Smooth muscle cell (in vitro differentiated cells): ENCODE measurements around the gene SMCR8. TPM values are rescaled to one million over a fixed set of nuclear protein-coding genes. Genes with fewer than 3 reads are reported as not detected.
"Not testable (repeated sequence)": the region's sequence is repeated elsewhere in the genome, so short reads cannot be mapped to it uniquely, and the experiment has no call there.

ENCODE experiments used
- DNase-seq: peaks from one replicate; lab custom pipeline; 2025; ENCODE audit not compliant: unreplicated experiment; lab: John Stamatoyannopoulos, UW
- H2AFZ ChIP-seq: fragments of 200-600 bp; sonication (generic); 2 replicates; pipeline ENCODE4 v1.6.0; 2016; ENCODE audit warnings: antibody characterized with exemption, low read depth, mild to moderate bottlenecking
- H3F3A ChIP-seq: fragments of 200-600 bp; sonication (generic); 2 replicates; pipeline ENCODE4 v1.6.0; 2017; ENCODE audit warnings: antibody characterized with exemption, low read depth
- H3K27ac ChIP-seq: fragments of 200-600 bp; sonication (generic); 2 replicates; pipeline ENCODE4 v1.5.1; 2016; ENCODE audit warnings: low read depth, mild to moderate bottlenecking
- H3K27me3 ChIP-seq: fragments of 200-600 bp; sonication (generic); 2 replicates; pipeline ENCODE4 v1.6.1; 2016; ENCODE audit warnings: low read depth, mild to moderate bottlenecking
- H3K36me3 ChIP-seq: fragments of 200-600 bp; sonication (generic); 2 replicates; pipeline ENCODE4 v1.5.1; 2016; ENCODE audit warnings: low read depth
- H3K4me1 ChIP-seq: fragments of 200-600 bp; sonication (generic); 2 replicates; pipeline ENCODE4 v1.5.1; 2016; ENCODE audit warnings: low read depth
- H3K4me2 ChIP-seq: fragments of 200-600 bp; sonication (generic); 2 replicates; pipeline ENCODE4 v1.6.0; 2016; ENCODE audit warnings: mild to moderate bottlenecking
- H3K4me3 ChIP-seq: fragments of 200-600 bp; sonication (generic); 2 replicates; pipeline ENCODE4 v1.5.1; 2016; ENCODE audit warnings: mild to moderate bottlenecking
- H3K79me2 ChIP-seq: fragments of 200-600 bp; sonication (generic); 2 replicates; pipeline ENCODE4 v1.6.0; 2016; ENCODE audit warnings: low read depth, mild to moderate bottlenecking
- H3K9ac ChIP-seq: fragments of 200-600 bp; sonication (generic); 2 replicates; pipeline ENCODE4 v1.6.0; 2016; ENCODE audit warnings: low read depth
- H3K9me3 ChIP-seq: fragments of 200-600 bp; sonication (generic); replicated peaks from 2 replicates; pipeline ENCODE4 v1.5.1; 2016; ENCODE audit warnings: low read depth
- H4K20me1 ChIP-seq: fragments of 200-600 bp; sonication (generic); 2 replicates; pipeline ENCODE4 v1.6.0; 2016; ENCODE audit warnings: low read depth
- WGBS: methylation state at CpG from one replicate; pipeline ENCODE4 v1.1.7; 2016; ENCODE audit warnings: low lambda C conversion rate; 5-methylcytosine and 5-hydroxymethylcytosine counted together
- polyA plus RNA-seq: library from polyadenylated mRNA; unstranded; fragments of >200 nt; fragmentation: Nextera tagmentation; extraction: Ambion mirVana; gene quantifications from 2 replicates; pipeline ENCODE4 v1.2.1, GENCODE V29; 2016
- total RNA-seq: library from RNA; depleted of rRNA; stranded (reverse); fragments of >200 nt; gene quantifications from 2 replicates; pipeline ENCODE4 v1.2.3, GENCODE V29; 2014
- TF ChIP-seq, protein P1 (sequence below): fragments of 200-600 bp; sonication (generic); IDR thresholded peaks from 2 replicates; pipeline ENCODE4 v1.5.1; 2017; ENCODE audit warnings: borderline replicate concordance, mild to moderate bottlenecking, antibody characterized with exemption; ENCODE audit not compliant: insufficient read depth, poor library complexity, severe bottlenecking

SMCR8 gene
- total and polyA plus RNA-seq, 2 experiments from 2014 or later, result 3.3 to 12.6 TPM

DNA sequence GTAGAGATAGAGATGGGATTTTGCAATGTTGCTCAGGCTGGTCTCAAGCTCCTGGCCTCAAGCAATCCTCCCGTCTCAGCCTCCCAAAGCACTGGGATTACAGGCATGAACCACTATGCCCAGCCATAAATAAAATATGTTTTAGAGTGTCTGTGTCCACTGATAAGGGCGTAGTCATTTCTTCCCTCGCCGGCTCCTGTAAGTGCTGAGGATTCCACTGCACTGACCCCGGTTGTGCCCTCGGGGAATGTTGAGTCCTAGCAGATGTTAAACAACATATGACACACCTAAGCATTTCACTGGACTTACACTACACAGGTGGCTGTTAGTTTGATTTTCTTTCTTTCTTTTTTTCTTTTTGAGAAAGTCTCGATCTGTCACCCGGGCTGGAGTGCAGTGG lies 53.9 kb downstream of the SMCR8 start:
- no peaks in the 10 kb centered on the region for H3K9me3 ChIP-seq
- H2AFZ ChIP-seq, result no peak overlapping the region
- H4K20me1 ChIP-seq, result no peaks in the 10 kb centered on the region
- H3K79me2 ChIP-seq, result no peaks in the 10 kb centered on the region
- no peak for DNase-seq
- no peak overlapping the region for H3K4me3 ChIP-seq
- 69% methylated on average over 8 of the region's 8 CpGs for WGBS
- no peaks in the 10 kb centered on the region for H3K27me3 ChIP-seq
- TF ChIP-seq, protein P1, sequence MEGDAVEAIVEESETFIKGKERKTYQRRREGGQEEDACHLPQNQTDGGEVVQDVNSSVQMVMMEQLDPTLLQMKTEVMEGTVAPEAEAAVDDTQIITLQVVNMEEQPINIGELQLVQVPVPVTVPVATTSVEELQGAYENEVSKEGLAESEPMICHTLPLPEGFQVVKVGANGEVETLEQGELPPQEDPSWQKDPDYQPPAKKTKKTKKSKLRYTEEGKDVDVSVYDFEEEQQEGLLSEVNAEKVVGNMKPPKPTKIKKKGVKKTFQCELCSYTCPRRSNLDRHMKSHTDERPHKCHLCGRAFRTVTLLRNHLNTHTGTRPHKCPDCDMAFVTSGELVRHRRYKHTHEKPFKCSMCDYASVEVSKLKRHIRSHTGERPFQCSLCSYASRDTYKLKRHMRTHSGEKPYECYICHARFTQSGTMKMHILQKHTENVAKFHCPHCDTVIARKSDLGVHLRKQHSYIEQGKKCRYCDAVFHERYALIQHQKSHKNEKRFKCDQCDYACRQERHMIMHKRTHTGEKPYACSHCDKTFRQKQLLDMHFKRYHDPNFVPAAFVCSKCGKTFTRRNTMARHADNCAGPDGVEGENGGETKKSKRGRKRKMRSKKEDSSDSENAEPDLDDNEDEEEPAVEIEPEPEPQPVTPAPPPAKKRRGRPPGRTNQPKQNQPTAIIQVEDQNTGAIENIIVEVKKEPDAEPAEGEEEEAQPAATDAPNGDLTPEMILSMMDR, result no peak
- no peaks in the 10 kb centered on the region for H3F3A ChIP-seq
- H3K4me1 ChIP-seq, result no peaks in the 10 kb centered on the region
- H3K9ac ChIP-seq, result no peak overlapping the region
- H3K27ac ChIP-seq, result no peak overlapping the region
- no peaks in the 10 kb centered on the region for H3K36me3 ChIP-seq
- no peak overlapping the region for H3K4me2 ChIP-seq

DNA sequence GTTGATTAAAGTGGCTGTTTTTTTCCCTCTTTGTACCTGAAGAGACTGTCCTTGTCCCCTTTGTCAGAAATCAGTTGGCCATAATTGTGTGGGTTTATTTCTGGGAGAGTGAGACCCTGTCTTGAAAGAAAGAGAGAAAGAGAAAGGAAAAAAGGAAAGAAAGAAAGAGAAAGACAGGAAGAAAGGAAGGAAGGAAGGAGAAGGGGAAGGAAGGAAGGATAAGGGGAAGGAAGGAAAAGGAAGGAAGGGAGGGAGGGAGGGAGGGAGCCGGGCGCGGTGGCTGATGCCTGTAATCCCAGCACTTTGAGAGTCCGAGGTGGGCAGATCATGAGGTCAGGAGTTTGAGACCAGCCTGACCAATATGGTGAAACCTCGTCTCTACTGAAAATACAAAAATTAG lies 55.7 kb downstream of the SMCR8 start:
- TF ChIP-seq, protein P1, result no peak
- H3K27ac ChIP-seq, result no peak overlapping the region
- H3K36me3 ChIP-seq, result no peaks in the 10 kb centered on the region
- H2AFZ ChIP-seq, result no peak overlapping the region
- H3K4me1 ChIP-seq, result no peaks in the 10 kb centered on the region
- 97% methylated on average over 5 of the region's 5 CpGs for WGBS
- H3K4me2 ChIP-seq, result no peak overlapping the region
- H3K9ac ChIP-seq, result no peak overlapping the region
- no peaks in the 10 kb centered on the region for H3K9me3 ChIP-seq
- H3K27me3 ChIP-seq, result no peaks in the 10 kb centered on the region
- no peak for DNase-seq
- H3K4me3 ChIP-seq, result no peak overlapping the region
- no peaks in the 10 kb centered on the region for H3K79me2 ChIP-seq
- no peaks in the 10 kb centered on the region for H3F3A ChIP-seq
- no peaks in the 10 kb centered on the region for H4K20me1 ChIP-seq

DNA sequence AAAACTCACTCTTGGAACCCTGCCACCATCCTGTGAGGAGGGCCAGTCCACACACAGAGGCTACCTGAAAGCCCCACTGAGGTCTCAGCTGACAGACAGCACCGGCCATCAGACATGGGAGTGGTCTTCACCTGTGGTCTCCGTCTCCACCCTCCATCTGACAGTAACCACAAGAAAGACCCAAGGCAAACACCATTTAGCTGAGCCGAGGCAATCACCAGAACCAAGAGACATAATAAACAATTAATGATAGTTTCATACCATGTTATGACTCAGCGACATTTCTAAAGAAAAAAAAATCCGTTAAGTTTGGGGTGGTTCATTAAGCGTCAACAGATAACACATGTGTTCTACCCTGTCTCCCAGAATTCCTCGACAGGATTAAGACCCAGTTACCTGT lies 56.4 kb downstream of the SMCR8 start:
- no peaks in the 10 kb centered on the region for H3K9me3 ChIP-seq
- no peak overlapping the region for H3K27ac ChIP-seq
- no peaks in the 10 kb centered on the region for H3K4me1 ChIP-seq
- DNase-seq, result no peak
- H3K27me3 ChIP-seq, result no peaks in the 10 kb centered on the region
- WGBS, result 79% methylated on average over 7 of the region's 7 CpGs
- H3K4me3 ChIP-seq, result no peak overlapping the region
- H3K4me2 ChIP-seq, result no peak overlapping the region
- no peaks in the 10 kb centered on the region for H4K20me1 ChIP-seq
- no peaks in the 10 kb centered on the region for H3K36me3 ChIP-seq
- H3K9ac ChIP-seq, result no peak overlapping the region
- no peak overlapping the region for H2AFZ ChIP-seq
- H3F3A ChIP-seq, result no peaks in the 10 kb centered on the region
- H3K79me2 ChIP-seq, result no peaks in the 10 kb centered on the region
- TF ChIP-seq, protein P1, result no peak

DNA sequence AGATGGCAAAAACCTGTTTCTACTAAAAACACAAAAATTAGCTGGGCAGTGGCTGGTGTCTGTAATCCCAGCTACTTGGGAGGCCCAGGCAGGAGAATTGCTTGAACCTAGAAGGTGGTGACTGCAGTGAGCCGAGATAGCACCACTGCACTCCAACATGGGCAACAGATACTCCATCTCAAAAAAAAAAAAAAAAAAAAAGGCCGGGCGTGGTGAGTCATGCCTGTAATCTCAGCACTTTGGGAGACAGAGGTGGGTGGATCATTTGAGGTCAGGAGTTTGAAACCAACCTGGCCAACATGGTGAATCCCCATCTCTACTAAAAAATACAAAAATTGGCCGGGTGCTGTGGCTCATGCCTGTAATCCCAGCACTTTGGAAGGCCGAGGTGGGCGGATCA lies 58.1 kb downstream of the SMCR8 start:
- 86% methylated on average over 6 of the region's 6 CpGs for WGBS
- H3K9ac ChIP-seq, H2AFZ ChIP-seq: not testable (repeated sequence)

More for the DNA sequence above, 58.1 kb downstream of the SMCR8 start:
- not testable (repeated sequence) for H3K27me3 ChIP-seq, H3K79me2 ChIP-seq, H3K4me2 ChIP-seq, H3K9me3 ChIP-seq, H3F3A ChIP-seq, H4K20me1 ChIP-seq, DNase-seq, H3K4me1 ChIP-seq, H3K4me3 ChIP-seq, H3K36me3 ChIP-seq, H3K27ac ChIP-seq
